Activated CD8-positive, alpha-beta memory T cell treated with anti-CD3 and anti-CD28 coated beads for 48 hours (primary cell): ENCODE results near the gene MLC1.

Experiments used
- DNase-seq, 3 experiments: peaks; one replicate each; pipeline ENCODE4 v3.0.0-alpha.2; 2020; ENCODE audit warnings: low read depth in 2 of 3, low spot score in 2 of 3

Gene MLC1

GRCh38 chr22:50058906-50059880 is 26.0 kb downstream of the MLC1 start:
- DNase-seq = no peak

GRCh38 chr22:50058061-50058905 is 26.9 kb downstream of the MLC1 start, which contains the start of gene TTLL8:
TTLL8 (minus strand) TSS chr22:50058298.
- DNase-seq = no peak

DNA sequence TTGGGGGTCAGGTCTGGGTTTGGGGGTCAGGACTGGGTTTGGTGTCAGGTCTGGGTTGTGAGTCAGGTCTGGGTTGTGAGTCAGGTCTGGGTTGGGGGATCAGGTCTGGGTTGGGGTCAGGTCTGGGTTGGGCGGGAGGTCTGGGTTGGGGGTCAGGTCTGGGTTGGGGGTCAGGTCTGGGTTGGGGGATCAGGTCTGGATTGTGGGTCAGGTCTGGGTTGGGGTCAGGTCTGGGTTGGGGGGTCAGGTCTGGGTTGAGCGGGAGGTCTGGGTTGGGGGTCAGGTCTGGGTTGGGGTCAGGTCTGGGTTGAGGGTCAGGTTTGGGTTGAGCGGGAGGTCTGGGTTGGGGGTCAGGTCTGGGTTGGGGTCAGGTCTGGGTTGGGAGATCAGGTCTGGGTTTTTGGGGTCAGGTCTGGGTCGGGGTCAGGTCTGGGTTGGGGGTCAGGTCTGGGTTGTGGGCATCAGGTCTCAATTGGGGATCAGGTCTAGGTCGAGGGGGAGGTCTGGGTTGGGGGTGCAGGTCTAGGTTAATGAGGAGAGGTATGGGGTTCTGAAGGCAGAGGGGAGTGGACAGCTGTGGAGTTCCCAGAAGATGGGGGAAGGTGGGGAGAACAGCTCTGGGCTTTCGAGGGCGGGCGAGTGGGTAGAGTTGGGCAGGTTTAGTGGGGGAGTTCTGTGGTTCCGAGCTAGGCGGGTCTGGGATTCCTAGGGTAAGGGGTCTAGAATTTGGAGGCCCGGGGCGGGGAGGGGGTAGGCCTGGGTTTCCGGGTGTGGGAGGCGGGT is 27.8 kb downstream of the MLC1 start:
- DNase-seq = no peak

GRCh38 chr22:50056214-50056972 is 28.8 kb downstream of the MLC1 start:
- DNase-seq = no peak

DNA sequence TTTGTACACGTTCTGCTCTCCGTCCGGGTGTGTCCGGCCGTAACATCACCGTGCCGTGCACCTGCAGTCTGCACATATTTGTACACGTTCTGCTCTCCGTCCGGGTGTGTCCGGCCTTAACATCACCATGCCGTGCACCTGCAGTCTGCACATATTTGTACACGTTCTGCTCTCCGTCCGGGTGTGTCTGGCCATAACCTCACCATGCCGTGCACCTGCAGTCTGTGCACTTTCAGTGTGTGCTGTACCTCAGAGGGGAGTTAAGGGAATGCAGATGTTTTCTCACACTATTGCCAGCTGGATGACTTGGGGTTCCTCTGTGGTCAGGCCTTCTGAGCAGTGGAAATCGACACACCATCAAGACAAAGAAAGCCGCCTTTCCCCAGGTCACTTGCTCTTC is 31.4 kb downstream of the MLC1 start:
- DNase-seq = no peak

GRCh38 chr22:50051930-50052329 is 33.3 kb downstream of the MLC1 start:
- no peak for DNase-seq

DNA sequence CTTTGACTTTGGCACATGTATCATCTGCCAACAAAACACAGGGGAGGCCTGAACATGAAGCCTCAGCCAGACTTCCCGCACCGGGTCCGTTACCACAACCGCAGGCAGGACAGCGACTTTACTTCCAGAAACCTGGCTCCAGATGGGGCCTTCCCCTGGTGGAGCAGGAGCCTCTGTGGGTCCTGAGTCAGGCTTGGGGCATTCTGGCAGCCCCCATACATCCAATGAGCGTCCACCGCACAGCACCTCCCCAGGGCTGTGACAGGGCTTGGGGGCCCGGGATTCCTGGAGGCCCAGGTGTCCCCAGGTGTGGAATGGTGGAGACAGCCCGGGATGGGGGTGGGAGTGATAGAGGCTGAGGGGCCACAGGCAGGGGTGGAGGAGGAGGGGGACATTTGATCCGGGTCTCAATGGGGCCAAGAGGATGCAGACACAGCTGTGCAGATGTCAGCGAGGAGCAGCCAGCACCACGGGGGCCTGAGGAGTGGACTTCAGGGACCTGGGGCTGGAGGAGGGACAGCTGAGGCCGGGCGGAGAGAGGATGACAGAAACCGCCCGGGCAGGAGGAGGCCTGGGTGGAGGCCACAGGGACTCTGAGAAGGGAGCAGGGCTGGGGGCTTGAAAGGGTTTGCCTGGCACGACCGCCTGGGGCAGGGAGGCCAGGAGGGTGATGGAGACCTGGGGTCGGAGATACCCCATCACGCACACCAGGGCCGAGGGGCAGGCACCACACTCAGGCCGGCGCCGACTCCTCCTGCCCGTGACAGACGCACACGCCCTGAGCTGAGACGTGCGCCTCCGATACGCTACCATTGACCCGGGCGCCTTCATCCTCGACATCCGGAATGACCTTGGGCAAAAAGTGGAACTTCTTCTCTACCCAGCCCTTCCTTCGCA is 35.7 kb downstream of the MLC1 start:
- DNase-seq = no peak

DNA sequence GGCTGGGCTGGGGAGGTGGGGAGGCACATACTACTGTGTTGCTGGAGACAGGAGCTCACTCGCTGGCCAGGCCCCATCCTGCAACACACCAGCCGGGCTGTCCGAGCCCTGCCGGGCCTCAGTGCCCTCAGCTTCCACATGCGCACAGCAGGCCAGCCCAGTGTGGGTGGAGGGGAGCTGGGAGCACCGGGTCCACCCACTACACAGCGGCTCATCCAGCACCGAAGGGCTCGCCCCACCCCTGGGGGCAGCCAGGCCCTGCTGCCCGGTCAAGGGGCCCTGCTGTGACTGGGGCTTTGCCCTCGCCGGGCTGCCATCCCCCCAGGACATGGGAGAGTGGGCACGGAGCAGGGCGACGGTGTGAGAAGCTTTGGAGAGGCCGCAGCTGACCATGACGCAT is 36.4 kb downstream of the MLC1 start:
- DNase-seq = no peak

DNA sequence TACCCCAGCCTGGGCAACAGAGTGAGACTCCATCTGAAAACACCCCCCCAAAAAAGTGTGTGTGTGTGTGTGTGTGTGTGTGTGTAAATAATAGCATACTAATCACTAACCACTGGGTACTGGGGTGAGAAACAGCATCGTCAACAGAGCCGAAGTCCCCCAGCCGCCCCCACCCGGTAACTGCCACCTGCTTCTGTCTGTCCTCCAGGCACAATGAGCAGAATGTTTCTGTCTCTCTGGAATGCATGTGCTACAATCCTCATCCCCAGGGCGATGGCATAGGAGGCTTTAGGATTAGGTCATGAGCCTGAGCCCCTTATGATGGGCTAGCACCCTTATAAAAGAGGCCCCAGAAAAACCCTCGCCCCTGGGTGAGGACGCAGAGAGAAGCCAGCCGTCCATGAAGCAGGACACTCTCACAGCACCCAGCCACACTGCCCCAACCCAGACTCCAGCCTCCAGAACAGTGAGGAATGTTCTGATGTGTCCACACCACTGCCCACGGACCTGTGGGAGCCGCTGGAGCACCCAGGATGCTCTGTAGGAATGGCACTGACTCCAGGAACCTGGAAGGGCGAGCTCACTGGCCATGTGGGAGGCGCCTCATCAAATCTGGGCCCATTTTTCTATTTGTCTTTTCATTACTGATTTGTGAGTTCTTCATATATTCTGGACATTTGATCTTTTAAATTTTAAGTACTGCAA is 37.0 kb downstream of the MLC1 start:
- DNase-seq = no peak

GRCh38 chr22:50047346-50047745 is 37.9 kb downstream of the MLC1 start:
- DNase-seq = no peak

DNA sequence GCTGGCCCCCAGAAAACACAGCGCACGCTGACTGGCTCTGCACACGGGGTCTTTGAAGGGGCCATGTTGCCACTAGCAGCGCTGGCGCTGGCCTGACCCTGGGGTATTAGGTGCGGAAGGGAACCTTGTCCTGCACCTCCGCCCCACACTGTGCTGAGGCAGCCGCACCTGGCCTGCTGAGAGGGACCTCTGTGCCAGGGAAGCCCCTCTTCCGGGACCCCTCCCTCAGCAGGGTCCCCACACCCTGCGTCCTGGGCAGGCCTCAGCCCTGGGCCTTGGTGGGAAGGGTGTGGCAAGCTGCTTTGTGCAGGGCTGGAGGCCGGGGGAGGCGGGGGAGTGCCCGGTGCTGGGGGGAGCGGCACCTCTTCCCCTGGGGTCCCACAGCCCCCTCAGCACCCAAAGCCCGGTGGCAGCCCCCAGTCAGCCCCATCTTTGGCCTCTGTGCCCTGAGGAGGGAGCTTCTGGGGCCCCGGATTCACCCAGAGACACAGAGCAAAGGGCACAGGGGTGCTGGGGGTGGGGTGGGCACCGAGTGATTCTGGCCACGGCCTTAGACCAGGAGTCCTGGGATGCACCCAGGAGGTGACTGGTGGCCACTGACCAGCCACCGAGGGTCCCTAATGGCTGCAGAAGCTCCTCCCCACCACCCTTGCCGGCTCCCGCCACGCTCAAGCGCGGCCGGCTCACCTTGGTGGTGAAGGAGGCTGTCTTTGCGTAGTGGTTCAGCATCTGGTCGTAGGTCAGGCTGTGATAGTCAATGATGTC is 38.6 kb downstream of the MLC1 start:
- no peak for DNase-seq

GRCh38 chr22:50046019-50046415 is 39.2 kb downstream of the MLC1 start:
- DNase-seq = no peak

GRCh38 chr22:50045211-50046018 is 39.8 kb downstream of the MLC1 start:
- DNase-seq = no peak

GRCh38 chr22:50044485-50045118 is 40.6 kb downstream of the MLC1 start:
- no peak for DNase-seq

DNA sequence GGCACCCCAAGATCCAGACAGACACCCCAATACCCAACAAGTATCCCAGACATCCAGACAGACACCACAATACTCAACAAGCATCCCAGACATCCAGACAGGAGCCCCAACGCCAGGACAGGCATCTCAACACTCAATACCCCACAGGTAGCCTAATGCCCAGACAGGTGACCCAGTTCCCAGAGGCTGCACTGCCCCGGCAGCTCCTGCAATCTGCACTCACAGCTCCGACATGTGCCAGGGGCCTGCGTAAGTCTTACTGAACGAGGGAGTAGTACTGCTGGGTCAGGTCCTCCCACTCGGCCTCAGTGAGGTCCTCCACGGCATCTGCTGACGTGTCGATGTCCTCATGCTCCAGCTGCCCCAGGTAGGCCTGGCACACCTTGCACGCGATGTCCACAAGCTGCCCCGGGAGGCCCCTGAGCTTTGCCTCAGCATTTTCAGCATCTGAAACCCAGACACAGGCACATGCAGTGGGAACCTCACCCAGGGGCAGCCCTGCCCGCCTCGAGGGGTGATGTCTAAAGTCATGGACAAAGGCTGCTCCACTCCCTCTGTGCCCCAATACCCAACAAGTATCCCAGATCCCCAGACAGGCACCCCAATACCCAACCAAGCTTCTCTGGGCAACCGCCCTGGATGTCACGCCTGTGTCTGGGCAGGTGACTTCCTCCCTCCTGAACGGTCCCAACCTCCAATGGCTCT is 43.7 kb downstream of the MLC1 start:
- no peak for DNase-seq

GRCh38 chr22:50040717-50041116 is 44.5 kb downstream of the MLC1 start:
- DNase-seq = no peak
